Esophagus (tissue), 2 donors: ENCODE measurements around the gene ROPN1. TPM values are rescaled to one million over a fixed set of nuclear protein-coding genes. Genes with fewer than 3 reads are reported as not detected.
A peak's percentile ranks its signal among the peaks of the same experiment; 100 is the strongest.
"Not testable (repeated sequence)": the region's sequence is repeated elsewhere in the genome, so short reads cannot be mapped to it uniquely, and the experiment has no call there.

Source experiments
- H3K27ac ChIP-seq, 2 donors: one replicate each; pipeline ENCODE4 v1.5.1; 2013; ENCODE audit warnings: low read depth in 2 of 2, mild to moderate bottlenecking in 2 of 2, inconsistent platforms in 1 of 2, low read length in 1 of 2, moderate library complexity in 1 of 2
- H3K27me3 ChIP-seq, 2 donors: one replicate each; pipeline ENCODE4 v1.6.1; 2013; ENCODE audit warnings: low read length in 2 of 2, control low read depth in 1 of 2, mild to moderate bottlenecking in 1 of 2; ENCODE audit not compliant: insufficient read depth in 2 of 2, control insufficient read depth in 1 of 2
- H3K36me3 ChIP-seq, 2 donors: one replicate each; pipeline ENCODE4 v1.6.1; 2013; ENCODE audit warnings: low read length in 1 of 2; ENCODE audit not compliant: control insufficient read depth in 2 of 2, insufficient read depth in 2 of 2
- H3K4me1 ChIP-seq, 2 donors: one replicate each; pipeline ENCODE4 v1.6.1; 2013; ENCODE audit warnings: low read length in 1 of 2; ENCODE audit not compliant: control insufficient read depth in 2 of 2, insufficient read depth in 2 of 2
- H3K4me3 ChIP-seq, 2 donors: one replicate each; pipeline ENCODE4 v1.5.1; 2013; ENCODE audit warnings: low read length in 2 of 2, mild to moderate bottlenecking in 2 of 2, low read depth in 1 of 2, moderate library complexity in 1 of 2
- H3K9me3 ChIP-seq, 2 donors: one replicate each; pipeline ENCODE4 v1.6.1; 2013; ENCODE audit warnings: mild to moderate bottlenecking in 2 of 2, low read depth in 1 of 2, low read length in 1 of 2, moderate library complexity in 1 of 2; ENCODE audit not compliant: control insufficient read depth in 2 of 2, insufficient read depth in 1 of 2
- WGBS, 2 donors: extraction: QIAGEN DNeasy Blood & Tissue Kit; methylation state at CpG; one replicate each; pipeline ENCODE4 v1.1.7; 2013; 5-methylcytosine and 5-hydroxymethylcytosine counted together
- polyA plus RNA-seq, 2 donors: library from polyadenylated mRNA; stranded (reverse); fragments of 200-250 nt; gene quantifications; one replicate each; pipeline ENCODE4 v1.2.3, GENCODE V29; 2013
- donor health status: healthy with polysubstance abuse.
- donor health status: Bipolar disorder and iron deficiency.

The ROPN1 gene
- polyA plus RNA-seq: not detected

DNA sequence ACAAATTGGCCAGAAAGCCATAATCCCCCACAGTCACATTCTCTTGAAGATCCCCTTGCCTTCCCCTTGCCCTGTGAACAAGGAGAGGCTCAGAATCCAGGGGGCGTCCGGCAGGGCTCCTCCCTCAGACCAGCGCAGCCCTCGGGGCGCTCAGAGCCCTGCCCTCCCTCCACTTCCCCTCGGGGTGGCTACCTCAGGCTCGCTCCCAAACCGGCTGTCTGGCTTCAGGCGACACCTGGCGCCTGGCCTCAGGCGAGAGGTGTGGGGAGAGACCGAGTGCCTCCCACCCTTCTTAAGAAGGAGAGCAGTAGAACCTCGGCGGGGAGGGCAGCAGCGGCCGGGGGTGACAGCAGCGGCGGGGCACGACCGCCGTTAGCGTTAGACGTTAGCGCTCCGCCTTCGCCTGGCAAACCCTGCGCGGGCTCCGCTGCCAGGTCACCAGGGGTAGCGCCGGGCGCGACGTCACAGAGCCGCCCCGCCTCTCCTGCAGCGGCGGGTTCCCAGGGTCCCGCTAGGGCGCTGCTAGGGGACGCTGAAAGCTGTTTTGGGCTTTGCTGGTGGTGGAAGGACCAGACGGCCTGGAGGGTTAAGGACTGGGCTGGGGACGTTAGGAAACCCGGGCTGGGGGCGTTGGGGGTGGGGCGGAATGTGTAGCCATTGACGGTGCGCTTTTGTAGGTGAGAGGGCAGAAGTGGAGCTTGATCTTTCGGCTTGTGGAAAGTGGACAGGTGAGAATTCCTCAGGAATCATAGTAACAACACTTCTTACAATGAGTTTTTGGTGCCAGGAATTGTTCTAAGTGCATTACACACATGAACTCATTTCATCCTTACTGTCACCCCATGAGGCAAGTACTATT, at the start of gene ROPN1:
TSS of gene ROPN1 (minus strand) at position 395 of the 859 bp plus-strand sequence. CDS start 11,643 bp downstream, outside the sequence.
- not testable (repeated sequence) for H3K27ac ChIP-seq, H3K4me3 ChIP-seq, H3K9me3 ChIP-seq, H3K4me1 ChIP-seq, H3K36me3 ChIP-seq, H3K27me3 ChIP-seq
- WGBS, 2 donors: 0 to 7% methylated on average over 3 to 4 of the region's 49 CpGs

DNA sequence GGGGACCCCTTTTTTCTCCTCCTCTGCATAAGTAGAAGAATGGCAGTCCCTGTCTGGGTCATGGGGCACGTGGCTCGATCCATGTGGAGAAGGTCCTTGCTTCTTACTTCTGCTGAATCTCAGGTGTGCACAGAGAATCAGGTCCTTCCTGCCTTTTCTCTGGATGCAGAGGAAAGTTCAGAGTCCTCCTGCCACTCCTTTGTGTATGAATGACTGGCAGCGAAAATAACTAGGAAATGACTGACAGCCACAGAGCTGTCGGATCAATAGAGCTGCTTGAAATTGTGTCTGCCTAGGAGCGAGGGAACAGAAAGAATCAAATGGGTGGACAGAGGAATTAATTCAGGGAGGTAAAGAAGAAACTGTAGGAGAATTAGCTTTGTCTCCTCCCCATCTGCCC, 49.6 kb upstream of the ROPN1 start:
- no peaks in the 10 kb centered on the region for H3K4me1 ChIP-seq
- WGBS, 2 donors: 83 to 90% methylated on average over 5 of the region's 5 CpGs
- no peaks in the 10 kb centered on the region for H3K9me3 ChIP-seq
- H3K4me3 ChIP-seq: no peak overlapping the region
- H3K27ac ChIP-seq: no peak overlapping the region
- no peaks in the 10 kb centered on the region for H3K36me3 ChIP-seq
- H3K27me3 ChIP-seq: no peaks in the 10 kb centered on the region

DNA sequence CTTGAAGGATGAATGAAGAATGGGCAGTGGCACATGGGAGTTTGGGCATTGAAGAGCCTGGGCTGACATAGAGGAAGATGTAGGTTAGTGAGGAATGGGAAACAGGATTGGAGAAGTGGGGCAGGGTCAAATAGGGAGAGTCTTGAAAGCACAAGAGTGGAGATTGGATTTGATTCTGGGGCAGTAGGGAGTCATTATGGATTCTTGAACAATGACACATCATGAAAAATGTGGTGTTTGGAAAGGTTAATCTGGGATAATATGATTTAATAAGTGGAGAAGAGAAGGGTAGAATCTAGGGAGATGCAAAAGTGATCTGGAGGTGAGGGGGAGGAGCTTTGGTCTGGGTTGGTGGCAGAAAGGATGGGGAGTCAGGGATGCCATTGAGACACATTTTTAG, 45.4 kb upstream of the ROPN1 start:
- no peaks in the 10 kb centered on the region for H3K27me3 ChIP-seq
- peaks cover 3 to 8% of the 10 kb centered on the region in 2 donors for H3K4me1 ChIP-seq
- H3K9me3 ChIP-seq: no peaks in the 10 kb centered on the region
- no peak overlapping the region for H3K4me3 ChIP-seq
- no peaks in the 10 kb centered on the region for H3K36me3 ChIP-seq
- no peak overlapping the region for H3K27ac ChIP-seq

DNA sequence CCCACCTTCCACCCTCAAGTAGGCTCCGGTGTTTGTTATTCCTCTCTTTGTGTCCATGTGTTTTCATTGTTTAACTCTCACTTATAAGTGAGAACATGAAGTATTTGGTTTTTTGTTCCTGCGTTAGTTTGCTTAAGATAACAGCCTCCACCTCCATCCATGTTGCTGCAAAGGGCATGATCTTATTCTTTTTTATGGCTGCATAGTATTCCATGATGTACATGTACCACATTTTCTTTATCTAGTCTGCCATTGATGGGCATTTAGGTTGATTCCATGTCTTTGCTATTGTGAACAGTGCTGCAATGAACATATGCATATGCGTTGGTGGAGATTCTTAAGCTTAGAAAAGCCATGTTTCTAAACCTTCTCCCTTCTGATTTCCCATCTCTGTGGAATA, 44.3 kb upstream of the ROPN1 start:
- H3K4me1 ChIP-seq, H3K27ac ChIP-seq, H3K36me3 ChIP-seq, H3K27me3 ChIP-seq, H3K9me3 ChIP-seq, H3K4me3 ChIP-seq: not testable (repeated sequence)
- 94 to 95% methylated on average over 3 of the region's 3 CpGs for WGBS, 2 donors

DNA sequence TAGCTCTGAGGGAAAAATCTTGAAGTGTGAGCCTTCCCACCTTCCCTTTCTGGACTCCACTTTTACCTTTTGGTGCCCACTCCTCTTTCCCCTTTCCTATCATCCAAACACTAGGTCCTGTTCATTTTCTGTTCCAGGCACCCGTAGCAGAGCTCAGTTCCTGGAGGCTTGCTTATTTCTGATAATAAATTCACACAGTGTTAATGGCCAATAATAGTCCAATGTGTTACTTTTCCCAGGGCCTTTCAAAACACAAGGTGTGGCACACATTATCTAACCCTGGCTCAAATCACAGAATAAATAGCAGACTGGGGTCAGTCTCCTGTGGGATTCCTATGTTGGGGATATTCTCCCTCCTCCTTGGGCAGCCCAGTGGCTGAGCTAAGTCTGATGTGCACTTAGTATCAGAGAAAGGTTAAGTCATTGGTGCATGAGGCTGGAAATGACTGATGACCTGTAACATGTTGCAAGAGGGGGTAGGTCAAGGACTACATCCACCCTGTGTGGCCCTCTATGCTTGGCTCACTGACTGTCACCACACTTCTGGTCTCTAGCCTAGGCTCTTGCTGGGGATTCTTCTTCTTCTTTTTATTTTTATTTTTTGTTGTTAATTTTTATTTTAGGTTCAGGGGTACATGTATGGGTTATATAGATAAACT, 43.7 kb upstream of the ROPN1 start:
- Histone ChIP-seq H3K27me3 (peaks cover 0 to 3% of the 10 kb centered on the region in 2 donors), H3K4me1 (peaks cover 3 to 8% of the 10 kb centered on the region in 2 donors), H3K27ac (no peak overlapping the region), H3K4me3 (no peak overlapping the region), H3K9me3 (no peaks in the 10 kb centered on the region), H3K36me3 (no peaks in the 10 kb centered on the region)
- 58 to 89% methylated on average over 1 of the region's 1 CpG for WGBS, 2 donors

DNA sequence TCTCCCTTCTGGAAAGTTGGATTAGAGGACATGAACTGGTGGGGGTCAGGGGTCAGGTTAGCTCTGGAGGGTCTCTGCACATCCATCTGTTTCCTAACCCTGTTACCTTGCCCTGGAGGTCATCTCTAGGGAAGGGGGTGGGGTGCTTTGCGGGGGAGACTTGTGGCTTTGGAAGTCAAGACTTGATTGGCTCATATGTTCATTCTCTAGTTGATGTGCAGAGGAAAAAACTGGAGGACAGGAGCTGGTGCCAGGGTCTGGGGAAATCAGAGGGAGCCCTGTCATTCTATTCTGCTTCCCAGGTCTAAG, 42.9 kb upstream of the ROPN1 start:
- H3K36me3 ChIP-seq: no peaks in the 10 kb centered on the region
- no peak overlapping the region for H3K4me3 ChIP-seq
- no peaks in the 10 kb centered on the region for H3K9me3 ChIP-seq
- WGBS, 2 donors: 47 to 56% methylated on average over 1 of the region's 1 CpG
- H3K27ac ChIP-seq: no peak overlapping the region
- H3K27me3 ChIP-seq: peaks cover 0 to 3% of the 10 kb centered on the region in 2 donors
- peaks cover 3 to 8% of the 10 kb centered on the region in 2 donors for H3K4me1 ChIP-seq

DNA sequence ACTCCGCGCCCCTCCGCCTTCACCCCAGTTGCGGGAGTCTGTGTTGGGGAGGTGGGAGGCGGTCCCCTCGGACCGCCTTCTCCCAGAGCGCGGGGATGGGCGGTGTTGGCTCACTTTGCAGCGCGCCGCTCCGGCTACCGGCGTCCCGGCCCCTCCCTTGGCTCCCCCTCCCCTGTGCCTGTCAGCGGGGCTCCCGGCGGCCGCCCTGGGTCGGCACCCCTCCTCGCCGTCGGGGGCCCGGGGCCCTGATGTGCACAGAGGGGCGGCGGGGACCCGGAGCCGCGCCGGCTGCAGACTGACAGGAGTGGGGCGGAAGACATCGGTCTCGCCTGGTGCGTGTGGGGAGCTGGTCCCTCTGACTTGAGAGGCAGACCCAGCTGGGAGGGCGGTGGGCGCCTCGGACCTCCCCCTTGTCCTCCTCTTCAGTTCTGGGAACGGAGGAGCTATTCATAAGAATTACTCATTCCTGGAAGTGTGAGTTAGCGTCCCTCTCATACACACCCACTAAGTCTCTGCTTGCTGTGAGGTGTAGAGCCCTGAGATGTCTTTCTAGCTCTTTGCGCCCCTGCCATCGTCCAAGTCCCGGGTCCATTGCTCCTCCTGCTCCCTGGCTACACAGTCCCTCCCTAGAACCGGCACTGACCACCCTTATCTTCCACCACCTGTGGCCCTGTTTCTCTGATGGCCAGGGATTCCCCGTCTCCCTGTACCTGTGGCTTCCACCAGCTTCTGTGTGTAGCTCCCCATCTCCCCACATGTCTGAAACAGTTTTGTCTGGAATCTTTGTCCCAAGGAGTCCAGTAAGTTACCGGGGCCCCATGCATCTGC, 42.3 kb upstream of the ROPN1 start:
- Histone ChIP-seq H3K36me3 (no peaks in the 10 kb centered on the region), H3K27ac (no peak overlapping the region), H3K4me1 (peaks cover 3 to 8% of the 10 kb centered on the region in 2 donors), H3K27me3 (peaks cover 0 to 3% of the 10 kb centered on the region in 2 donors), H3K9me3 (no peaks in the 10 kb centered on the region), H3K4me3 (peak overlapping the region; percentile 60 to 61)
- 4 to 5% methylated on average over 42 to 47 of the region's 47 CpGs for WGBS, 2 donors

DNA sequence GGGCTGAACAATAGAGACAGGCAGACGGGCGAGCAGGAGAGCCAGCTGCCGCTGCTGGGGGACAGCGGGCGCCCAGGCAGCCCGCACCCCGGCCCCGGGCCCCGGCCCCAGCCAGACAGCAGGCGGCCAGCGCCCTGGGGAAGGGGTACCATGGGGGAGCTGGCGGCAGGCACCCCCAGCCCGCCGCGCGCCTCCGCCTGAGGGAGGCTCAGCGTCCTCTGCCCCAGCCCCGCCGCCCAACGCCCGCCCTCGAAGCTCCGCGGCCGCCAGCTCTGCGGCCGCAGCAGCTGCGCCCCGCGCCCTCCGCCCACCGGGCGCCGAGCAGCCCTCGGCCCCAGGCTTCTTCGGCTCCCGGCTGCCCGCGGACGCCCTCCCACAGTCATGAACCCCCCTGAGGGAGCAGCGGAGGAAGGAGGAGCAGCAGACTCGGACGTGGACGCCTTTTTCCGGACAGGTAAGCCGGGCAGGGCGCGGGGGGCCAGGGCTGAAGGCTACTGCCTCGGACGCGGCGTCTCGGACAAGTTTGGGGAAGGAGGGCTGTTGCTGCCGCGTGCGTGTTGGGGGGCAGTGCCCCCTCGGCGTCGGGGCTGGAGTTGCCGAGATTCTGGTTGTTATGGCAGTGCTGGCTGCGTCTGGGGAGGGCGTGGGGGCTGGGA, 41.6 kb upstream of the ROPN1 start, which contains the start of gene KALRN:
TSS of gene KALRN (plus strand) at position 10 of the 656 bp plus-strand sequence.
- Histone ChIP-seq H3K4me1 (peaks cover 3 to 8% of the 10 kb centered on the region in 2 donors), H3K27ac (peak within 1 kb of the TSS; percentile 50 to 77), H3K4me3 (peak within 1 kb of the TSS; percentile 60 to 61), H3K36me3 (no peaks in the 10 kb centered on the region), H3K27me3 (peaks cover 0 to 3% of the 10 kb centered on the region in 2 donors), H3K9me3 (no peaks in the 10 kb centered on the region)
- WGBS, 2 donors: 1 to 2% methylated on average over 26 to 63 of the region's 63 CpGs

DNA sequence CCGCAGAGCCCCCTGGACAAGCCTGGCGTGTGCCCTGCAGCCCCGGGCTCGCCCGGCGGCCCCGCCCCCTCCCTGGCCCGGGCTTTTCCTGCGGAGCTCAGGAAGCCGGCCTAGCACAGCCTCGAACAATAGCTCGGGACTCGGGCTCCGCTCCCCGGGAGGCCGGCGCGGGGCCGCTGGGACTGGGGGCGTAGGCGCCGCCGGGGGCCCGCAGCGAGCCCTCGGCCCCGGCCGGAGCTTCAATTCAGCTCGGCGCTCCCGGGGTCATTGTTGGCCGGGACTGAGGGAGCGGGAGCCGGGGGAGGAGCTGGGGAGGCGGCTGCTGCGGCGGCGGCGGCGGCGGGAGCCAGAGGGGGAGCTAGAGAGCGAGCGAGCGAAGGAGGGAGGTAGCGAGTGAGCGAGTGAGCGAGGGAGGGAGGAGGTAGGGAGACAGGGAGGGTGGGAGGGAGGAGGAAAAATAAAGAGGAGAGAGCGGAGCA, 41.0 kb upstream of the ROPN1 start:
- Histone ChIP-seq H3K4me1 (peaks cover 3 to 8% of the 10 kb centered on the region in 2 donors), H3K27me3 (peaks cover 0 to 3% of the 10 kb centered on the region in 2 donors), H3K4me3 (peak overlapping the region; percentile 60 to 61), H3K27ac (peak overlapping the region; percentile 50 to 77), H3K36me3 (no peaks in the 10 kb centered on the region), H3K9me3 (no peaks in the 10 kb centered on the region)
- 1 to 2% methylated on average over 40 to 48 of the region's 48 CpGs for WGBS, 2 donors
